ENCODE measurements around the gene DNASE1L1.

The DNASE1L1 gene

GRCh38 chrX:154440623-154441357 is 31.7 kb upstream of the DNASE1L1 start:
- Mint-ChIP-seq H3K27me3 (no peaks in the 10 kb centered on the region), H3K4me3 (no peak overlapping the region), H3K9me3 (no peaks in the 10 kb centered on the region), H3K4me1 (peaks cover 50% of the 10 kb centered on the region), H3K27ac (no peak overlapping the region)
- no peak for ATAC-seq
- no peak for DNase-seq

GRCh38 chrX:154439841-154440240 is 30.8 kb upstream of the DNASE1L1 start:
- DNase-seq (no peak), ATAC-seq (no peak)
- H3K4me1 Mint-ChIP-seq, result peaks cover 53% of the 10 kb centered on the region
- H3K27me3 Mint-ChIP-seq, result no peaks in the 10 kb centered on the region
- H3K9me3 Mint-ChIP-seq, result no peaks in the 10 kb centered on the region
- H3K27ac Mint-ChIP-seq, result no peak overlapping the region
- no peak overlapping the region for H3K4me3 Mint-ChIP-seq

GRCh38 chrX:154437971-154438893 is 29.2 kb upstream of the DNASE1L1 start:
- Mint-ChIP-seq H3K4me3 (peak overlapping the region; percentile 86 to 89), H3K27me3 (no peaks in the 10 kb centered on the region), H3K27ac (peak overlapping the region in 1 of 2 donors; percentile 89), H3K9me3 (no peaks in the 10 kb centered on the region), H3K4me1 (peaks cover 53% of the 10 kb centered on the region)
- ATAC-seq (no peak), DNase-seq (no peak)

GRCh38 chrX:154436983-154437752 is 28.1 kb upstream of the DNASE1L1 start, which contains the start of gene GDI1:
Gene GDI1 (plus strand): TSS chrX:154437154. CDS start chrX:154437255, 101 bp downstream.
- ATAC-seq, result peak; percentile 47
- H3K9me3 Mint-ChIP-seq, result no peaks in the 10 kb centered on the region
- H3K4me3 Mint-ChIP-seq, result peak within 1 kb of the TSS; percentile 86 to 91
- H3K27me3 Mint-ChIP-seq, result no peaks in the 10 kb centered on the region
- peak within 1 kb of the TSS; percentile 92 to 96 for H3K27ac Mint-ChIP-seq
- DNase-seq, result peak; percentile 57
- peaks cover 50% of the 10 kb centered on the region for H3K4me1 Mint-ChIP-seq

- ATAC-seq (peak; percentile 80), DNase-seq (peak; percentile 46 to 53)
- no peaks in the 10 kb centered on the region for H3K27me3 Mint-ChIP-seq
These were observed 27.4 kb upstream of the DNASE1L1 start for GRCh38 chrX:154436374-154436982.

GRCh38 chrX:154435171-154435733 is 26.2 kb upstream of the DNASE1L1 start:
- Mint-ChIP-seq H3K4me1 (peaks cover 46% of the 10 kb centered on the region), H3K27ac (no peak overlapping the region), H3K9me3 (no peaks in the 10 kb centered on the region), H3K4me3 (no peak overlapping the region), H3K27me3 (no peaks in the 10 kb centered on the region)
- DNase-seq, result no peak
- ATAC-seq, result no peak

More at GRCh38 chrX:154436374-154436982, 27.4 kb upstream of the DNASE1L1 start:
- no peaks in the 10 kb centered on the region for H3K9me3 Mint-ChIP-seq
- peak overlapping the region; percentile 86 to 96 for H3K27ac Mint-ChIP-seq
- peaks cover 47% of the 10 kb centered on the region for H3K4me1 Mint-ChIP-seq
- H3K4me3 Mint-ChIP-seq, result peak overlapping the region; percentile 84 to 91

- Mint-ChIP-seq H3K27me3 (no peaks in the 10 kb centered on the region), H3K9me3 (no peaks in the 10 kb centered on the region), H3K4me3 (no peak overlapping the region), H3K4me1 (peaks cover 44% of the 10 kb centered on the region), H3K27ac (no peak overlapping the region)
- ATAC-seq (no peak), DNase-seq (no peak)
These were observed 25.5 kb upstream of the DNASE1L1 start for GRCh38 chrX:154434394-154435168.

GRCh38 chrX:154433605-154434004 is 24.6 kb upstream of the DNASE1L1 start:
- peaks cover 40% of the 10 kb centered on the region for H3K4me1 Mint-ChIP-seq
- H3K9me3 Mint-ChIP-seq, result no peaks in the 10 kb centered on the region
- H3K27me3 Mint-ChIP-seq, result no peaks in the 10 kb centered on the region
- no peak for DNase-seq
- no peak for ATAC-seq
- peak overlapping the region in 1 of 2 donors; percentile 59 for H3K27ac Mint-ChIP-seq
- H3K4me3 Mint-ChIP-seq, result no peak overlapping the region

GRCh38 chrX:154432210-154432609 is 23.2 kb upstream of the DNASE1L1 start:
- Mint-ChIP-seq H3K27ac (no peak overlapping the region), H3K4me3 (no peak overlapping the region), H3K4me1 (peaks cover 40% of the 10 kb centered on the region), H3K27me3 (no peaks in the 10 kb centered on the region), H3K9me3 (no peaks in the 10 kb centered on the region)
- DNase-seq (no peak), ATAC-seq (no peak)

- peaks cover 39% of the 10 kb centered on the region for H3K4me1 Mint-ChIP-seq
- H3K9me3 Mint-ChIP-seq, result no peaks in the 10 kb centered on the region
- no peak overlapping the region for H3K27ac Mint-ChIP-seq
- H3K4me3 Mint-ChIP-seq, result no peak overlapping the region
- no peaks in the 10 kb centered on the region for H3K27me3 Mint-ChIP-seq
- DNase-seq (no peak), ATAC-seq (no peak)
These were observed 22.3 kb upstream of the DNASE1L1 start for GRCh38 chrX:154431341-154431740.

GRCh38 chrX:154430916-154431315 is 21.9 kb upstream of the DNASE1L1 start:
- Mint-ChIP-seq H3K4me1 (peaks cover 34% of the 10 kb centered on the region), H3K4me3 (peak overlapping the region in 1 of 2 donors; percentile 36)

GRCh38 chrX:154430479-154430878 is 21.4 kb upstream of the DNASE1L1 start:
- DNase-seq (no peak), ATAC-seq (no peak)
- Mint-ChIP-seq H3K9me3 (no peaks in the 10 kb centered on the region), H3K4me1 (peaks cover 30% of the 10 kb centered on the region), H3K27ac (peak overlapping the region in 1 of 2 donors; percentile 61), H3K4me3 (peak overlapping the region in 1 of 2 donors; percentile 36), H3K27me3 (no peaks in the 10 kb centered on the region)

More at GRCh38 chrX:154430916-154431315, 21.9 kb upstream of the DNASE1L1 start:
- DNase-seq (no peak), ATAC-seq (no peak)
- H3K9me3 Mint-ChIP-seq, result no peaks in the 10 kb centered on the region
- H3K27me3 Mint-ChIP-seq, result no peaks in the 10 kb centered on the region
- H3K27ac Mint-ChIP-seq, result peak overlapping the region in 1 of 2 donors; percentile 61

GRCh38 chrX:154429711-154430110 is 20.7 kb upstream of the DNASE1L1 start:
- Mint-ChIP-seq H3K9me3 (no peaks in the 10 kb centered on the region), H3K27ac (peak overlapping the region in 1 of 2 donors; percentile 74), H3K27me3 (no peaks in the 10 kb centered on the region), H3K4me1 (peaks cover 30% of the 10 kb centered on the region), H3K4me3 (peak overlapping the region; percentile 84 to 86)
- ATAC-seq (no peak), DNase-seq (no peak)
